Mucosa of rectum (tissue), 2 donors: Measurements from ENCODE around the gene GPR149.

ENCODE experiments used
- H3K27ac ChIP-seq, 2 donors: one replicate each; pipeline ENCODE4 v1.7.0; 2013; ENCODE audit warnings: inconsistent platforms in 2 of 2, low read depth in 2 of 2, low read length in 2 of 2
- H3K27me3 ChIP-seq, 2 donors: one replicate each; pipeline ENCODE4 v1.7.0; 2013; ENCODE audit warnings: low read length in 2 of 2; ENCODE audit not compliant: control insufficient read depth in 2 of 2, insufficient read depth in 2 of 2
- H3K36me3 ChIP-seq, 2 donors: one replicate each; pipeline ENCODE4 v1.7.0; 2013; ENCODE audit warnings: low read length in 2 of 2; ENCODE audit not compliant: control insufficient read depth in 2 of 2, insufficient read depth in 2 of 2
- H3K4me1 ChIP-seq, 2 donors: one replicate each; pipeline ENCODE4 v1.7.0; 2013; ENCODE audit warnings: low read length in 2 of 2, mild to moderate bottlenecking in 1 of 2; ENCODE audit not compliant: control insufficient read depth in 2 of 2, insufficient read depth in 2 of 2
- H3K4me3 ChIP-seq, 2 donors: one replicate each; pipeline ENCODE4 v1.7.0; 2013; ENCODE audit warnings: low read length in 2 of 2
- H3K9ac ChIP-seq, 2 donors: one replicate each; pipeline ENCODE4 v1.7.0; 2013; ENCODE audit warnings: low read length in 2 of 2, low read depth in 1 of 2, mild to moderate bottlenecking in 1 of 2
- H3K9me3 ChIP-seq, 2 donors: one replicate each; pipeline ENCODE4 v1.7.0; 2013; ENCODE audit warnings: low read length in 2 of 2; ENCODE audit not compliant: control insufficient read depth in 2 of 2
- donor health status: healthy.
- donor health status: Normal muscosa, but diverticular disease.

GPR149 gene

DNA sequence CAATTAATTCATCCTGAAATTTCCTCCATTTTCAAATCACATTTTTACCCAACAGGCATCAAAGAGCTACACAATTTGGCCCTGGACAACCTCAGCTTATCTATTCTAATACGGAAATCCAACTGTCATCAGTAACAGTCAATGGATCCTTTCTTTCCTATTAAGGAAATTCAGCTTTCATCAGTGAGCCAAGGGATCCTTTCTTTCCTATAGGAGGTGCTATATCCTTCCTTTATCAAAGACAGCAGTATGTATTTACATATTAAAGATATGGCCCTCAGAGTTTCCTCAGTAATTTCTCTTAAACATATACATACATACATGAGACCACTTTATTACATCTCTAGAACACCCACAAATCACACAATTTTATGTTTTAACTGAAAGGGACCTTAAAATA is 115.8 kb downstream of the GPR149 start:
- H3K27me3 ChIP-seq, result no peaks in the 10 kb centered on the region
- no peak overlapping the region for H3K4me3 ChIP-seq
- peaks cover 14 to 18% of the 10 kb centered on the region in 2 donors for H3K36me3 ChIP-seq
- no peak overlapping the region for H3K9ac ChIP-seq
- no peaks in the 10 kb centered on the region for H3K4me1 ChIP-seq
- H3K27ac ChIP-seq, result no peak overlapping the region
- no peaks in the 10 kb centered on the region for H3K9me3 ChIP-seq

DNA sequence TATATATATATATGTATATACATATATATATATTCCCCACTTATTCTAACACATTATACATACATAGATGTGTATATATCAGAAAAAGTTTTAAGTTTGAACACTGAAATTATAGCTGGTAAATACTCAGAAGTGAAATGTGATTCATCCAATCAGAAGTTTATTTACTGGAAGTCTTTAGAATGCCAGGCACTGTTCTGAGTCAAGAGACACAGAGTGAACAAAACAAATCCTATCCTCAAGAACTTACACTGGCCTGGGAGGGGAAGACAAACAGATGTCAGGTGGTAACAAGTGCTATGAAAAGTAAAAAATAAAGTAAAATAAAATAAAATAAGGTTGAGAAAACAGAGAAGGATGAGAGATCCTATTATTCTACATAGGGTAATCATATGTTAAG is 119.2 kb downstream of the GPR149 start:
- H3K4me3 ChIP-seq, result no peak overlapping the region
- no peaks in the 10 kb centered on the region for H3K27me3 ChIP-seq
- no peak overlapping the region for H3K27ac ChIP-seq
- H3K9ac ChIP-seq, result no peak overlapping the region
- peaks cover 18 to 26% of the 10 kb centered on the region in 2 donors for H3K36me3 ChIP-seq
- H3K9me3 ChIP-seq, result no peaks in the 10 kb centered on the region
- no peaks in the 10 kb centered on the region for H3K4me1 ChIP-seq

DNA sequence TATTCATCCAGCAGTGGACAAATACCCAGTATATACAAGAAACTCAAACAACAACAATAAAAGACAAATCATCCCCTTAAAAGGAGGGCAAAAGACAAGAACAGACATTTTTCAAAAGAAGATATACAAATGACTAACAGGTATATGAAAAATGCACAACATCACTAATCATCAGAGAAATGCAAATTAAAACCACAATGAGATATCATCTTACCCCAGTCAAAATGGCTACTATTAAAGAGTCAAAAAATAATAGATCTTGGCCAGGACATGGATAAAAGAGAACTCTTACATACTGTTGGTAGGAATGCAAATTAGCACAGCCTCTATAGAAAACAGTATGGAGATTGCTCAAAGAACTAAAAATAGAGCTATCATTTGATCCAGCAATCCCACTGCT is 122.6 kb downstream of the GPR149 start:
- H3K27me3 ChIP-seq, result no peaks in the 10 kb centered on the region
- H3K9me3 ChIP-seq, result no peaks in the 10 kb centered on the region
- peaks cover 33 to 42% of the 10 kb centered on the region in 2 donors for H3K36me3 ChIP-seq
- H3K27ac ChIP-seq, result no peak overlapping the region
- no peak overlapping the region for H3K9ac ChIP-seq
- no peaks in the 10 kb centered on the region for H3K4me1 ChIP-seq
- H3K4me3 ChIP-seq, result no peak overlapping the region

DNA sequence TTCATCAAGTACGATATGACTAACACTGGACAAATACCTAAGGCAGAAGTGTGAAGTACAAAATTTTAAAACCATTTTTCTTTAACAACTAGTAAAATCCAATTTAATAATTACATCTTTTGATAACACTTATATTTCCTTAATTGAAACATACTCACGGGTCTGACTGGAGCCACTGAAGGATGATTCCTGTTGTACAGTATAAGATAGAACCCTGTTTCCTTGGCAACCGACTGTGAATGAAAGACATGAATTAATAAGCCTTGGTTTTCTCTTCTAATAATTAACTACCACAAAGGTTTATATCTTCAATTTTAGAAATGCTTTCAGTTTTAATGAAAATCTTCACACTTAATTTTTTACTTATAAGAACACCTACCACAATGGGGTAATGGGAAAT is 125.1 kb downstream of the GPR149 start:
- no peaks in the 10 kb centered on the region for H3K4me1 ChIP-seq
- H3K4me3 ChIP-seq, result no peak overlapping the region
- H3K27me3 ChIP-seq, result no peaks in the 10 kb centered on the region
- H3K36me3 ChIP-seq, result peaks cover 55 to 59% of the 10 kb centered on the region in 2 donors
- no peak overlapping the region for H3K27ac ChIP-seq
- no peak overlapping the region for H3K9ac ChIP-seq
- H3K9me3 ChIP-seq, result no peaks in the 10 kb centered on the region

DNA sequence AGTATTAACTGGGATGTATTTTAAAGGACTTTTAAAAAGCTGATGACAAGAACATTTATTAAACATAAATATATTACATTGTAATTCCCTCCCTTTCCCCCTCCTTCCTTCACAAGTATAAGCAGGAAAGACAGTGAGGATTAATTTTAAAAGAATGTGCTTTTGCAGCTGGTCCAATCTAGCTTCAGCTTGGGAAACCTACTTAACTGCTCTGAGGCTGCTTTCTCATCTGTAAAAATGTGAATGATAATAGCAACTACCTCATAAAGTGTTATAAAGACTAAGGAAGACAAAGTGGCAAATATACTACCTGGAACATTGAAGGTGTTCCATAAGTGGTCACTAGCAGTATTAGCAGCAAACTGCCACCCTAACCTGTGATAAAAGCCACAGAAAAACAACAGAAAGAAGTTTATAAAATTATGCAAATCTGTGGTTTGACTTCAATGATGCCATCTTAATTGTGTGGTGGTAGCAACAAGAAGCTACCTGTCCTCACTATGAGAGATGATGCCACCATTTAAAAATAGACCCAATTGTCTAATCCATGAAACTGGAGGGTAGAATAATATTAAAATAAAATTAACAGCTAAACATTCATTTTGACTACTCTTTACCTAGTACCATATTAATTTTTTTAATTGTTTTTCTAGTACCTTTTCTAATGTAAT is 125.7 kb downstream of the GPR149 start:
- H3K4me1 ChIP-seq, result no peaks in the 10 kb centered on the region
- no peak overlapping the region for H3K4me3 ChIP-seq
- no peaks in the 10 kb centered on the region for H3K27me3 ChIP-seq
- H3K9me3 ChIP-seq, result no peaks in the 10 kb centered on the region
- H3K36me3 ChIP-seq, result peaks cover 60 to 66% of the 10 kb centered on the region in 2 donors
- no peak overlapping the region for H3K9ac ChIP-seq
- H3K27ac ChIP-seq, result no peak overlapping the region

DNA sequence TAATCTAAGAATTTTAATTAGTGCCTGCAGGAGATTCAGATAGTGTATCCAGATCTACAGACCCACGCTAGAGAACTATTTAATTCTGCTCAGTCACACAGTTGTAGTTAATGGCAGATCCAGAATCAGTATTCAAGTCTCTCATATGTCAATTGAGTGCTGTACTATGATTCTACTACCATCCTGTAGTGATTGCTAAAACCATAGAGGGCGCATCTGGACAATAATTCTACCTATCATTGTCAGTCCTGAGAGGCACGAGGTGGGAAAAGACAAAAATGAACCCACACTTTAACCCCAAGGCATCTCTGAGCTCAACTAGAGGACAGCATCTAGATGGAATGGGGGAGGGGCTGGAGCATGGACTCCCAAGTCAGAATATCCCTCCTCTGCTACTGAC is 128.4 kb downstream of the GPR149 start:
- H3K27ac ChIP-seq, result no peak overlapping the region
- H3K4me1 ChIP-seq, result no peaks in the 10 kb centered on the region
- H3K27me3 ChIP-seq, result no peaks in the 10 kb centered on the region
- peaks cover 66 to 79% of the 10 kb centered on the region in 2 donors for H3K36me3 ChIP-seq
- no peak overlapping the region for H3K4me3 ChIP-seq
- no peak overlapping the region for H3K9ac ChIP-seq
- no peaks in the 10 kb centered on the region for H3K9me3 ChIP-seq

DNA sequence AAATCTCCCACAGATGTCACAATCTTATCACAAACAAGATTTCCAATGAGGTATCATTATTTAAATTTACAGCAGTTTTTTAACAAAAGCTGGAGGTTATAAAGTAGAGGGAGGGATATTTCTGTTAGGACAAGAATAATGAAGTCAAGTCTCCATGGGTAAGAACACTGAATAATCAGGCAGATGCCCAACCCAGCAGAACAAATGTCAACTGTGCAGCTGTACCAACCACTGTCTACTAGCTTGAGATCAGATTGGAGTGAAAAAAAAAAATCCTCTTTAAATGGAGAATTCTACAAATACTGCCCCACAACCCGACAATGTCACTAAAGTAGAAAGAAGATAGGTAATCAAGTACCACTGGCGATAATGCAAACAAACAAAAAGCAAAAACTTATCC is 136.0 kb downstream of the GPR149 start:
- peaks cover 43 to 46% of the 10 kb centered on the region in 2 donors for H3K36me3 ChIP-seq
- no peaks in the 10 kb centered on the region for H3K4me1 ChIP-seq
- H3K9ac ChIP-seq, result no peak overlapping the region
- no peak overlapping the region for H3K27ac ChIP-seq
- H3K4me3 ChIP-seq, result no peak overlapping the region
- no peaks in the 10 kb centered on the region for H3K9me3 ChIP-seq
- no peaks in the 10 kb centered on the region for H3K27me3 ChIP-seq

DNA sequence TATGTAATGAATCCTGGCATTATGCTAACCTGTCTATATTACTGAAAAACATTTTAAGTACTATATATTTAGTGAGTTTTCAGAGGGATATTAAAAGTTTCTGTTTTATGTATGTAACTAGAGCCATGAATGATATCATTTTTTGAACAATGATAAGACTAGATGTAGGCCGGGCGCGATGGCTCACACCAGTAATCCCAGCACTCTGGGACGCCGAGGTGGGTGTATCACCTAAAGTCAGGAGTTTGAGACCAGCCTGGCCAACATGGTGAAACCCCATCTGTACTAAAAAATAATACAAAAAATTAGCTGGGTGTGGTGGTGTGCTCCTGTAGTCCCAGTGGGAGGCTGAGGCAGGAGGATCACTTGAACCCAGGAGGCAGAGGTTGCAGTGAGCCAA is 139.8 kb downstream of the GPR149 start:
- Histone ChIP-seq H3K27ac (no peak overlapping the region), H3K9ac (no peak overlapping the region), H3K4me3 (no peak overlapping the region), H3K36me3 (peaks cover 36 to 54% of the 10 kb centered on the region in 2 donors), H3K9me3 (no peaks in the 10 kb centered on the region), H3K4me1 (no peaks in the 10 kb centered on the region), H3K27me3 (no peaks in the 10 kb centered on the region)
